H9 (cell line): ENCODE results near the gene SAMD8. TPM values are rescaled to one million over a fixed set of nuclear protein-coding genes. Genes with fewer than 3 reads are reported as not detected.

Experiments used
- DNase-seq: peaks from one replicate; pipeline ENCODE4 v3.0.0-alpha.2; 2017
- H2AFZ ChIP-seq: one replicate; pipeline ENCODE4 v1.6.1; 2013; ENCODE audit warnings: mild to moderate bottlenecking, low read length, control low read depth, moderate library complexity
- H2AK5ac ChIP-seq: 2 replicates; pipeline ENCODE4 v1.6.1; 2013; ENCODE audit warnings: low read length, control low read depth, mixed read lengths; ENCODE audit not compliant: insufficient read length
- H2BK120ac ChIP-seq: one replicate; pipeline ENCODE4 v1.6.1; 2013; ENCODE audit warnings: low read depth, mild to moderate bottlenecking, low read length, control low read depth, inconsistent platforms; ENCODE audit not compliant: poor library complexity, severe bottlenecking
- H2BK12ac ChIP-seq: 2 replicates; pipeline ENCODE4 v1.6.1; 2013; ENCODE audit warnings: low read length, control low read depth, mixed read lengths, low read depth; ENCODE audit not compliant: insufficient read length
- H2BK15ac ChIP-seq: 2 replicates; pipeline ENCODE4 v1.6.1; 2013; ENCODE audit warnings: low read depth, low read length, control low read depth
- H2BK20ac ChIP-seq: one replicate; pipeline ENCODE4 v1.6.1; 2013; ENCODE audit warnings: low read depth, mild to moderate bottlenecking, low read length, control low read depth, inconsistent platforms; ENCODE audit not compliant: poor library complexity, severe bottlenecking
- H2BK5ac ChIP-seq: 2 replicates; pipeline ENCODE4 v1.6.1; 2013; ENCODE audit warnings: low read length, control low read depth, mixed read lengths; ENCODE audit not compliant: insufficient read length
- H3K14ac ChIP-seq: 2 replicates; pipeline ENCODE4 v1.6.1; 2013; ENCODE audit warnings: low read length, control low read depth; ENCODE audit not compliant: insufficient read depth
- H3K18ac ChIP-seq: 2 replicates; pipeline ENCODE4 v1.6.1; 2013; ENCODE audit warnings: low read depth, mild to moderate bottlenecking, mixed read lengths, low read length, control low read depth; ENCODE audit not compliant: insufficient read length
- H3K23ac ChIP-seq: 2 replicates; pipeline ENCODE4 v1.6.1; 2013; ENCODE audit warnings: low read length, control low read depth, mixed read lengths, low read depth; ENCODE audit not compliant: insufficient read length
- H3K23me2 ChIP-seq: 2 replicates; pipeline ENCODE4 v1.6.1; 2013; ENCODE audit warnings: low read depth, mild to moderate bottlenecking, mixed read lengths, low read length, control low read depth; ENCODE audit not compliant: insufficient read length, poor library complexity, severe bottlenecking
- H3K27ac ChIP-seq: 2 replicates; pipeline ENCODE4 v1.5.1; 2013; ENCODE audit warnings: low read length, control low read depth, mixed read lengths, low read depth; ENCODE audit not compliant: insufficient read length
- H3K27me3 ChIP-seq: 2 replicates; pipeline ENCODE4 v1.6.1; 2013; ENCODE audit warnings: low read length, control low read depth, inconsistent platforms; ENCODE audit not compliant: insufficient read depth
- H3K4ac ChIP-seq: 2 replicates; pipeline ENCODE4 v1.6.1; 2013; ENCODE audit warnings: low read depth, mild to moderate bottlenecking, control low read depth, inconsistent platforms, low read length, moderate library complexity
- H3K4me1 ChIP-seq: 2 replicates; pipeline ENCODE4 v1.6.1; 2013; ENCODE audit warnings: low read length, control low read depth, inconsistent platforms; ENCODE audit not compliant: insufficient read depth
- H3K4me2 ChIP-seq: 2 replicates; pipeline ENCODE4 v1.6.1; 2013; ENCODE audit warnings: low read length, control low read depth, mixed read lengths; ENCODE audit not compliant: insufficient read length, insufficient read depth
- H3K56ac ChIP-seq: 2 replicates; pipeline ENCODE4 v1.6.1; 2013; ENCODE audit warnings: low read depth, mild to moderate bottlenecking, mixed read lengths, low read length, control low read depth; ENCODE audit not compliant: insufficient read length
- H3K79me1 ChIP-seq: 2 replicates; pipeline ENCODE4 v1.6.1; 2013; ENCODE audit warnings: low read depth, mild to moderate bottlenecking, moderate library complexity, low read length, control low read depth, inconsistent platforms; ENCODE audit not compliant: insufficient read depth, poor library complexity, severe bottlenecking
- H3K79me2 ChIP-seq: 2 replicates; pipeline ENCODE4 v1.6.1; 2013; ENCODE audit warnings: low read length, control low read depth, inconsistent platforms; ENCODE audit not compliant: insufficient read depth
- H3K9ac ChIP-seq: 2 replicates; pipeline ENCODE4 v1.6.1; 2013; ENCODE audit warnings: low read length, control low read depth, mixed read lengths; ENCODE audit not compliant: insufficient read length; ENCODE audit errors: extremely low read depth
- H3K9me3 ChIP-seq: one replicate; pipeline ENCODE4 v1.6.1; 2013; ENCODE audit warnings: low read depth, low read length, inconsistent platforms; ENCODE audit not compliant: control insufficient read depth
- H3T11ph ChIP-seq: one replicate; pipeline ENCODE4 v1.6.1; 2013; ENCODE audit warnings: mild to moderate bottlenecking, low read length, control low read depth, inconsistent platforms
- H4K20me1 ChIP-seq: one replicate; pipeline ENCODE4 v1.6.1; 2013; ENCODE audit not compliant: control insufficient read depth, insufficient read length, insufficient read depth
- H4K5ac ChIP-seq: 2 replicates; pipeline ENCODE4 v1.6.1; 2013; ENCODE audit warnings: low read depth, mild to moderate bottlenecking, mixed read lengths, low read length, control low read depth; ENCODE audit not compliant: insufficient read length
- H4K8ac ChIP-seq: replicated peaks from 2 replicates; pipeline ENCODE4 v1.6.1; 2013; ENCODE audit warnings: low read length, control low read depth, mixed read lengths, low read depth; ENCODE audit not compliant: insufficient read length
- H4K91ac ChIP-seq: 2 replicates; pipeline ENCODE4 v1.6.1; 2013; ENCODE audit warnings: low read depth, mild to moderate bottlenecking, moderate library complexity, mixed read lengths, low read length, control low read depth; ENCODE audit not compliant: insufficient read length
- H3K27ac Mint-ChIP-seq, 3 experiments: 2 replicates in 2 of 3; 3 replicates in 1 of 3; pipeline ENCODE4 v1.8.0; 2020 to 2021; ENCODE audit warnings: mixed read lengths in 3 of 3, mild to moderate bottlenecking in 1 of 3, moderate library complexity in 1 of 3
- H3K27me3 Mint-ChIP-seq: 2 replicates; pipeline ENCODE4 v1.8.0; 2021; ENCODE audit warnings: low read depth, mild to moderate bottlenecking, moderate library complexity, mixed read lengths
- H3K36me3 Mint-ChIP-seq, 3 experiments: 2 replicates in 2 of 3; 3 replicates in 1 of 3; pipeline ENCODE4 v1.8.0; 2020 to 2021; ENCODE audit warnings: low read depth in 3 of 3, mixed read lengths in 3 of 3; ENCODE audit not compliant: insufficient read depth in 1 of 3
- H3K4me1 Mint-ChIP-seq, 2 experiments: 2 replicates each; pipeline ENCODE4 v1.8.0; 2020; ENCODE audit warnings: mixed read lengths in 2 of 2
- H3K4me3 Mint-ChIP-seq, 2 experiments: 2 replicates in 1 of 2; 3 replicates in 1 of 2; pipeline ENCODE4 v1.8.0; 2020 to 2021; ENCODE audit warnings: mild to moderate bottlenecking in 2 of 2, mixed read lengths in 2 of 2, moderate library complexity in 1 of 2
- H3K9me3 Mint-ChIP-seq, 2 experiments: 2 replicates in 1 of 2; 3 replicates in 1 of 2; pipeline ENCODE4 v1.8.0; 2020; ENCODE audit warnings: mild to moderate bottlenecking in 2 of 2, mixed read lengths in 2 of 2, moderate library complexity in 1 of 2
- WGBS: extraction: QIAGEN DNeasy Blood & Tissue Kit; methylation state at CpG from one replicate; pipeline ENCODE4 v1.1.7; 2013; ENCODE audit warnings: missing lambda C conversion rate, low lambda C conversion rate, mixed read lengths; ENCODE audit not compliant: insufficient read length; ENCODE audit errors: extremely low coverage; 5-methylcytosine and 5-hydroxymethylcytosine counted together
- total RNA-seq: library from RNA; stranded (reverse); gene quantifications from 2 replicates; pipeline ENCODE4 v1.2.1, GENCODE V29; 2021
- TF ChIP-seq, protein P1 (sequence below): fragments of 200-600 bp; sonication (generic); conservative IDR thresholded peaks from 3 replicates; pipeline ENCODE4 v1.8.0; 2021; ENCODE audit warnings: antibody characterized with exemption, mild to moderate bottlenecking

SAMD8 gene
- total RNA-seq, 1 experiment from 2014 or later: 18.8 TPM

- Histone ChIP-seq H2BK12ac (no peak overlapping the region), H3K79me1 (no peaks in the 10 kb centered on the region), H2BK15ac (no peak overlapping the region), H4K8ac (no peak overlapping the region), H3K23ac (no peak overlapping the region), H3K56ac (no peak overlapping the region), H3K4me2 (no peak overlapping the region), H2BK20ac (no peak overlapping the region), H3K27ac (no peak overlapping the region), H3K27me3 (no peaks in the 10 kb centered on the region), H2AK5ac (no peak overlapping the region), H3K9ac (no peak overlapping the region), H3K4ac (no peak overlapping the region), H2AFZ (no peak overlapping the region), H2BK5ac (no peak overlapping the region), H4K5ac (no peak overlapping the region), H4K20me1 (no peaks in the 10 kb centered on the region), H3K9me3 (no peaks in the 10 kb centered on the region), H3K23me2 (no peaks in the 10 kb centered on the region), H3K14ac (no peak overlapping the region), H3K18ac (no peak overlapping the region), H4K91ac (no peak overlapping the region), H3T11ph (no peak overlapping the region), H3K4me1 (no peaks in the 10 kb centered on the region), H3K79me2 (no peaks in the 10 kb centered on the region), H2BK120ac (no peak overlapping the region)
- H3K27ac Mint-ChIP-seq: no peak overlapping the region
- H3K27me3 Mint-ChIP-seq: no peaks in the 10 kb centered on the region
- WGBS: no CpG with 5 or more reads among the region's 1 CpG
- H3K4me1 Mint-ChIP-seq: peaks cover 2 to 6% of the 10 kb centered on the region in 2 experiments; a peak in 1 of 4 replicates
- TF ChIP-seq, protein P1, sequence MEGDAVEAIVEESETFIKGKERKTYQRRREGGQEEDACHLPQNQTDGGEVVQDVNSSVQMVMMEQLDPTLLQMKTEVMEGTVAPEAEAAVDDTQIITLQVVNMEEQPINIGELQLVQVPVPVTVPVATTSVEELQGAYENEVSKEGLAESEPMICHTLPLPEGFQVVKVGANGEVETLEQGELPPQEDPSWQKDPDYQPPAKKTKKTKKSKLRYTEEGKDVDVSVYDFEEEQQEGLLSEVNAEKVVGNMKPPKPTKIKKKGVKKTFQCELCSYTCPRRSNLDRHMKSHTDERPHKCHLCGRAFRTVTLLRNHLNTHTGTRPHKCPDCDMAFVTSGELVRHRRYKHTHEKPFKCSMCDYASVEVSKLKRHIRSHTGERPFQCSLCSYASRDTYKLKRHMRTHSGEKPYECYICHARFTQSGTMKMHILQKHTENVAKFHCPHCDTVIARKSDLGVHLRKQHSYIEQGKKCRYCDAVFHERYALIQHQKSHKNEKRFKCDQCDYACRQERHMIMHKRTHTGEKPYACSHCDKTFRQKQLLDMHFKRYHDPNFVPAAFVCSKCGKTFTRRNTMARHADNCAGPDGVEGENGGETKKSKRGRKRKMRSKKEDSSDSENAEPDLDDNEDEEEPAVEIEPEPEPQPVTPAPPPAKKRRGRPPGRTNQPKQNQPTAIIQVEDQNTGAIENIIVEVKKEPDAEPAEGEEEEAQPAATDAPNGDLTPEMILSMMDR: no peak
- no peak for DNase-seq
- H3K4me3 Mint-ChIP-seq: no peak overlapping the region
- H3K9me3 Mint-ChIP-seq: no peaks in the 10 kb centered on the region
- peaks cover 0 to 23% (median 4%) of the 10 kb centered on the region in 3 experiments; a peak in 4 of 7 replicates for H3K36me3 Mint-ChIP-seq
Observed at GRCh38 chr10:75181073-75181472, 69.6 kb downstream of the SAMD8 start.
